SK-N-SH treated with all-trans-retinoic acid at 6 μM for 48 hours (cell line): ENCODE measurements around the gene GPC5.

Source experiments
- ATAC-seq: fragments of 200-7000 bp; cut with Tn5 transposase; 3 replicates; pipeline ENCODE4 v1.9.1; 2020; ENCODE audit warnings: mild to moderate bottlenecking, moderate library complexity
- ARNTL ChIP-seq: fragments of 450-650 bp; formaldehyde crosslinking; IDR thresholded peaks from 2 replicates; pipeline ENCODE4 v1.5.0; 2020; ENCODE audit warnings: low read depth, mild to moderate bottlenecking, moderate library complexity, borderline replicate concordance
- BACH2 ChIP-seq: fragments of 250-450 bp; sonication (Bioruptor Pico); IDR thresholded peaks from 2 replicates; pipeline ENCODE4 v1.9.0; 2021; ENCODE audit warnings: mild to moderate bottlenecking, borderline replicate concordance
- CREB5 ChIP-seq: fragments of 250-450 bp; sonication (Bioruptor Pico); IDR thresholded peaks from 2 replicates; pipeline ENCODE4 v1.5.1; 2020; ENCODE audit warnings: low read depth, mild to moderate bottlenecking, moderate library complexity
- CSDC2 ChIP-seq: fragments of 250-450 bp; sonication (Bioruptor Pico); IDR thresholded peaks from 2 replicates; pipeline ENCODE4 v1.5.0; 2020; ENCODE audit warnings: mild to moderate bottlenecking, moderate library complexity
- ESRRG ChIP-seq: fragments of 250-450 bp; sonication (Bioruptor Pico); IDR thresholded peaks from 2 replicates; pipeline ENCODE4 v1.6.1; 2021; ENCODE audit warnings: mild to moderate bottlenecking
- GLIS3 ChIP-seq: fragments of 250-450 bp; sonication (Bioruptor Pico); IDR thresholded peaks from 2 replicates; pipeline ENCODE4 v1.5.0; 2020; ENCODE audit warnings: mild to moderate bottlenecking, moderate library complexity
- ISL1 ChIP-seq: fragments of 250-450 bp; sonication (Bioruptor Pico); IDR thresholded peaks from 2 replicates; pipeline ENCODE4 v2.1.2; 2022; ENCODE audit warnings: mild to moderate bottlenecking, moderate library complexity
- OSR1 ChIP-seq: fragments of 250-450 bp; sonication (Bioruptor Pico); IDR thresholded peaks from 2 replicates; pipeline ENCODE4 v1.8.0; 2022; ENCODE audit warnings: moderate library complexity, mild to moderate bottlenecking, inconsistent platforms
- PATZ1 ChIP-seq: fragments of 250-450 bp; sonication (Bioruptor Pico); IDR thresholded peaks from 2 replicates; pipeline ENCODE4 v1.8.0; 2020; ENCODE audit warnings: mild to moderate bottlenecking, moderate library complexity, borderline replicate concordance
- PPARA ChIP-seq: fragments of 250-450 bp; sonication (Bioruptor Pico); IDR thresholded peaks from 2 replicates; pipeline ENCODE4 v1.5.0; 2020; ENCODE audit warnings: mild to moderate bottlenecking, borderline replicate concordance
- SNAI2 ChIP-seq: fragments of 250-450 bp; sonication (Bioruptor Pico); IDR thresholded peaks from 2 replicates; pipeline ENCODE4 v1.5.0; 2020; ENCODE audit warnings: mild to moderate bottlenecking, moderate library complexity
- TCF4 ChIP-seq: fragments of 250-450 bp; sonication (Bioruptor Pico); IDR thresholded peaks from 2 replicates; pipeline ENCODE4 v1.8.0; 2021; ENCODE audit warnings: mild to moderate bottlenecking, moderate library complexity, borderline replicate concordance
- TOX ChIP-seq: fragments of 250-450 bp; sonication (Bioruptor Pico); IDR thresholded peaks from 2 replicates; pipeline ENCODE4 v1.8.0; 2021; ENCODE audit warnings: mild to moderate bottlenecking, moderate library complexity, borderline replicate concordance
- TSHZ2 ChIP-seq: fragments of 250-450 bp; sonication (Bioruptor Pico); IDR thresholded peaks from 2 replicates; pipeline ENCODE4 v1.5.0; 2020; ENCODE audit warnings: mild to moderate bottlenecking, moderate library complexity
- ZC3H10 ChIP-seq: fragments of 250-450 bp; sonication (Bioruptor Pico); IDR thresholded peaks from 2 replicates; pipeline ENCODE4 v1.5.1; 2021; ENCODE audit warnings: mild to moderate bottlenecking, moderate library complexity
- ZFP3 ChIP-seq: fragments of 250-450 bp; sonication (Bioruptor Pico); IDR thresholded peaks from 2 replicates; pipeline ENCODE4 v1.5.0; 2020; ENCODE audit warnings: mild to moderate bottlenecking, moderate library complexity
- ZFP30 ChIP-seq: fragments of 450-650 bp; formaldehyde crosslinking; IDR thresholded peaks from 2 replicates; pipeline ENCODE4 v1.5.0; 2022; ENCODE audit warnings: mild to moderate bottlenecking, moderate library complexity
- ZNF70 ChIP-seq: fragments of 450-650 bp; formaldehyde crosslinking; IDR thresholded peaks from 2 replicates; pipeline ENCODE4 v1.5.0; 2020; ENCODE audit warnings: mild to moderate bottlenecking, moderate library complexity
- TF ChIP-seq, protein P1 (sequence below): fragments of 250-450 bp; sonication (Bioruptor Pico); IDR thresholded peaks from 2 replicates; pipeline ENCODE4 v1.5.1; 2021; ENCODE audit warnings: mild to moderate bottlenecking, moderate library complexity
- TF ChIP-seq, protein P2 (sequence below): fragments of 250-450 bp; sonication (Bioruptor Pico); IDR thresholded peaks from 2 replicates; pipeline ENCODE4 v1.8.0; 2021; ENCODE audit warnings: low read depth, mild to moderate bottlenecking, moderate library complexity, borderline replicate concordance

GPC5 gene

DNA sequence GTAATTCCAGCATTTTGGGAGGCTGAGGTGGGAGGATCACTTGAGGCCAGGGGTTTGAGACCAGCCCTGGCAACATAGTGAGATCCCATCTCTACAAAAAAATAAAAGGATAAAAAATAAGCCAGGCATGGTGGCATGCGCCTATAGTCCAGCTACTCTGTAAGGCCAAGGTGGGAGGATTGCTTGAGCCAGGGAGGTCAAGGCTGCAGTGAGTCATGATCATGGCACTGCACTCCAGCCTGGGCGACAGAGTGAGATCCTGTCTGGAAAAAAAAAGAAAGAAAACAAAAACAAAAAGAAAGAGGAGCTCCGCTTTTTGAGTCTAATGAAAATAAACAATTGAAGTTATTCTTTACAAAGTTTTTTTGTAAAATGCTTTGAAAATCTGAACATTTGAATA, 326.2 kb downstream of the GPC5 start:
- no peak for ATAC-seq
- TF ChIP-seq OSR1 (no peak), ZNF70 (CRISPR knock-in tag) (no peak), GLIS3 (no peak), ESRRG (CRISPR knock-in tag) (no peak), ZFP3 (CRISPR knock-in tag) (no peak), CREB5 (CRISPR knock-in tag) (no peak), PATZ1 (no peak), CSDC2 (CRISPR knock-in tag) (no peak), ARNTL (CRISPR knock-in tag) (no peak), ZC3H10 (no peak), BACH2 (CRISPR knock-in tag) (no peak)
- TF ChIP-seq, protein P1, sequence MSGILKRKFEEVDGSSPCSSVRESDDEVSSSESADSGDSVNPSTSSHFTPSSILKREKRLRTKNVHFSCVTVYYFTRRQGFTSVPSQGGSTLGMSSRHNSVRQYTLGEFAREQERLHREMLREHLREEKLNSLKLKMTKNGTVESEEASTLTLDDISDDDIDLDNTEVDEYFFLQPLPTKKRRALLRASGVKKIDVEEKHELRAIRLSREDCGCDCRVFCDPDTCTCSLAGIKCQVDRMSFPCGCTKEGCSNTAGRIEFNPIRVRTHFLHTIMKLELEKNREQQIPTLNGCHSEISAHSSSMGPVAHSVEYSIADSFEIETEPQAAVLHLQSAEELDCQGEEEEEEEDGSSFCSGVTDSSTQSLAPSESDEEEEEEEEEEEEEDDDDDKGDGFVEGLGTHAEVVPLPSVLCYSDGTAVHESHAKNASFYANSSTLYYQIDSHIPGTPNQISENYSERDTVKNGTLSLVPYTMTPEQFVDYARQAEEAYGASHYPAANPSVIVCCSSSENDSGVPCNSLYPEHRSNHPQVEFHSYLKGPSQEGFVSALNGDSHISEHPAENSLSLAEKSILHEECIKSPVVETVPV (CRISPR knock-in tag) = no peak

DNA sequence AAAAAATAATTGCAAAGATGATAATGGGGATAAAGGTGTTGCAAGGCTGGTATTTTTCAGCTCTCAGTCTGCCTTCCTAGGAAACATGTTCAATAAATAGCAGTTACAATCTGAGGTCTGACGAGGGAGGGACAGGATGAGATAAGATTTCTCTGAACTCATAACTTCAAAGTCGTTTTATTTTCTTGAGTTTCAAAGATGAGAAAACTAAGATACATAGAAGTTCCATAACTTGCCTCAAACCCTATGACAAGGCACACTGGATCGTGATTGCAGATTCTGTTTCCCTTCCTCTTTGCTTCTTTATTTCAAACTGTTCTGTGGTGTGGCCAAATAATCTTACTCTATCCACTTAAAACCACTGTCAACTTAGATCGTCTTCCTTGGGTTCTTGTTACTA, 327.2 kb downstream of the GPC5 start:
- ATAC-seq = no peak
- TF ChIP-seq TOX (CRISPR knock-in tag) (no peak), ZC3H10 (no peak), ISL1 (CRISPR knock-in tag) (no peak)

DNA sequence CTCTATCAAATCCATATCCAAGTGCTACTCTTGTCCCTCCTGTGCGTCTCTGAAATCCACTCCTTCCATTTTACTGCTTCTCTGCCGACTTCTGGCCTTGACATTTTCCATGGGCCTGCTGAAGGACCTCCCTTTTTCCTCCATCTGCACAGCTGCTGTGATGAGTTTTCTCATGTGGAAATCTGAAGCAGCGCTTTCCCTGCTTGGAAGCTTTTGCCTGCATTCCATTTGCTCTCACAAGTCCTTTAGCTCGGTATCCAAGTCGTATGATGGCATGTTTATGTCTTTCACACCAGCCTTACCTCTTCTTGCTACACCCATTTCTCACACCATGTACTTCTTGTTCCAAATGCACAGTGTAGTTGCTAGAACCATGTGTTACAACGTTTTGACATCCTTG, 328.2 kb downstream of the GPC5 start:
- TF ChIP-seq TSHZ2 (CRISPR knock-in tag) = no peak
- no peak for TF ChIP-seq ZC3H10
- TF ChIP-seq OSR1 = no peak
- no peak for TF ChIP-seq CSDC2 (CRISPR knock-in tag)
- TF ChIP-seq, protein P1 (CRISPR knock-in tag) = no peak
- no peak for TF ChIP-seq TOX (CRISPR knock-in tag)
- TF ChIP-seq GLIS3 = no peak
- TF ChIP-seq ZFP3 (CRISPR knock-in tag) = no peak
- no peak for TF ChIP-seq ZFP30 (CRISPR knock-in tag)
- no peak for TF ChIP-seq ZNF70 (CRISPR knock-in tag)
- TF ChIP-seq, protein P2, sequence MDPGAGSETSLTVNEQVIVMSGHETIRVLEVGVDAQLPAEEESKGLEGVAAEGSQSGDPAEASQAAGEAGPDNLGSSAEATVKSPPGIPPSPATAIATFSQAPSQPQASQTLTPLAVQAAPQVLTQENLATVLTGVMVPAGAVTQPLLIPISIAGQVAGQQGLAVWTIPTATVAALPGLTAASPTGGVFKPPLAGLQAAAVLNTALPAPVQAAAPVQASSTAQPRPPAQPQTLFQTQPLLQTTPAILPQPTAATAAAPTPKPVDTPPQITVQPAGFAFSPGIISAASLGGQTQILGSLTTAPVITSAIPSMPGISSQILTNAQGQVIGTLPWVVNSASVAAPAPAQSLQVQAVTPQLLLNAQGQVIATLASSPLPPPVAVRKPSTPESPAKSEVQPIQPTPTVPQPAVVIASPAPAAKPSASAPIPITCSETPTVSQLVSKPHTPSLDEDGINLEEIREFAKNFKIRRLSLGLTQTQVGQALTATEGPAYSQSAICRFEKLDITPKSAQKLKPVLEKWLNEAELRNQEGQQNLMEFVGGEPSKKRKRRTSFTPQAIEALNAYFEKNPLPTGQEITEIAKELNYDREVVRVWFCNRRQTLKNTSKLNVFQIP (CRISPR knock-in tag) = no peak
- no peak for TF ChIP-seq SNAI2 (CRISPR knock-in tag)
- TF ChIP-seq ISL1 (CRISPR knock-in tag) = no peak
- no peak for TF ChIP-seq ESRRG (CRISPR knock-in tag)
- TF ChIP-seq PATZ1 = no peak
- TF ChIP-seq TCF4 (CRISPR knock-in tag) = no peak
- no peak for TF ChIP-seq PPARA (CRISPR knock-in tag)
- ATAC-seq = no peak
